BJ (cell line): Measurements from ENCODE around the gene ATP5F1E. TPM values are rescaled to one million over a fixed set of nuclear protein-coding genes. Genes with fewer than 3 reads are reported as not detected.

ENCODE experiments used
- CTCF ChIA-PET: fragments of 350-600 bp; formaldehyde crosslinking; extraction: SDS; loops from one replicate; lab custom pipeline; 2021; ENCODE audit warnings: antibody characterized with exemption, inconsistent platforms; lab: Yijun Ruan, JAX
- POLR2A ChIA-PET: fragments of 300-600 bp; sonication (Branson Sonifier 250); formaldehyde crosslinking; extraction: SDS; loops from one replicate; lab custom pipeline; 2021; ENCODE audit warnings: antibody characterized with exemption; lab: Charles Lee
- DNase-seq: peaks from one replicate; pipeline ENCODE4 v3.0.0-alpha.2; 2011; ENCODE audit warnings: low read depth
- H3K27me3 ChIP-seq: 2 replicates; pipeline ENCODE4 v1.6.0; 2011; ENCODE audit warnings: low read length; ENCODE audit not compliant: control insufficient read depth, insufficient read depth
- H3K36me3 ChIP-seq: 2 replicates; pipeline ENCODE4 v1.5.1; 2011; ENCODE audit warnings: low read length; ENCODE audit not compliant: control insufficient read depth, insufficient read depth
- H3K4me3 ChIP-seq: 2 replicates; pipeline ENCODE4 v1.5.1; 2011; ENCODE audit warnings: low read depth, mild to moderate bottlenecking, control low read depth, low read length
- polyA plus RNA-seq: library from polyadenylated mRNA; depleted of rRNA; stranded (reverse); fragments of >200 nt; gene quantifications from 2 replicates; pipeline ENCODE4 v1.2.3, GENCODE V29; 2011
- TF ChIP-seq, protein P1 (sequence below): IDR thresholded peaks from 2 replicates; pipeline ENCODE4 v1.5.1; 2011; ENCODE audit warnings: low read depth, mild to moderate bottlenecking, control low read depth, inconsistent platforms, low read length, moderate library complexity; ENCODE audit not compliant: insufficient read depth

ATP5F1E gene
- polyA plus RNA-seq, 1 experiment, result 54.5 TPM

DNA sequence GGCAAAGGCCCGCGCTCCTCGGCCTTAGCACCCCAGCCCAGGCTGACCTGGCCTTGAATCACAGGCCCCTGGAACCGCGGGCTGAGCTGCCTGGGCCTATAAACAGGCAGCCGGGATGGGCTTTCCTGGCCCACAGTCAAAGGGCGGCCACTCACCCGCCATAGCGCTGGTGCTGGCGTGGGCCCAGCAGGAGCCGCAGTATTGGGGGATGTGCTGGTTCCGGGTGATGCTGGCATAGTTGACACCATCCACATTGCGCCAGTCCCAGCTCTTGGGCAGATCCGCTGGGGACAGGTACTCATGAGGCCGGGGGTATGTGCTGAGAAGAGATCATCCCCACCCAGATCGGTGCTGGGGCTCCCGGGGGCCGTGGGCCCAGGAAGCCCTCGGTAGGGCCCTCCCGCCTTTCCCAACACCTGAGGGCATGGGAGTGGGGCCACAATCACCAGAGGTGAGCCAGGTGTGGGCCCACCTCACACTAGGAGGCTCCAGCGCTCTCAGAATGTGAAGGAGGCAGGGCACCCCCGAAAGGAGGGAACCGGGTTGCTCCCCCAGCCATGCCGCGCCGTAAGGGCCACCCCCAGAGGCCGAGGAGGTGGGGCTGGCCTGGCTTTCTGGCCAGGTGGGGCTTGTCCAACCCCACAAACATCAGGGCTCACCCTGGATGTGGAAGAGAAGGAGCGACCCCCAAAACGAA is 25.8 kb downstream of the ATP5F1E start:
- Histone ChIP-seq H3K4me3 (peak overlapping the region; percentile 86), H3K27me3 (no peaks in the 10 kb centered on the region), H3K36me3 (peaks cover 16% of the 10 kb centered on the region)
- CTCF ChIA-PET, result no interaction called here
- POLR2A ChIA-PET, result no interaction called here
- TF ChIP-seq, protein P1, sequence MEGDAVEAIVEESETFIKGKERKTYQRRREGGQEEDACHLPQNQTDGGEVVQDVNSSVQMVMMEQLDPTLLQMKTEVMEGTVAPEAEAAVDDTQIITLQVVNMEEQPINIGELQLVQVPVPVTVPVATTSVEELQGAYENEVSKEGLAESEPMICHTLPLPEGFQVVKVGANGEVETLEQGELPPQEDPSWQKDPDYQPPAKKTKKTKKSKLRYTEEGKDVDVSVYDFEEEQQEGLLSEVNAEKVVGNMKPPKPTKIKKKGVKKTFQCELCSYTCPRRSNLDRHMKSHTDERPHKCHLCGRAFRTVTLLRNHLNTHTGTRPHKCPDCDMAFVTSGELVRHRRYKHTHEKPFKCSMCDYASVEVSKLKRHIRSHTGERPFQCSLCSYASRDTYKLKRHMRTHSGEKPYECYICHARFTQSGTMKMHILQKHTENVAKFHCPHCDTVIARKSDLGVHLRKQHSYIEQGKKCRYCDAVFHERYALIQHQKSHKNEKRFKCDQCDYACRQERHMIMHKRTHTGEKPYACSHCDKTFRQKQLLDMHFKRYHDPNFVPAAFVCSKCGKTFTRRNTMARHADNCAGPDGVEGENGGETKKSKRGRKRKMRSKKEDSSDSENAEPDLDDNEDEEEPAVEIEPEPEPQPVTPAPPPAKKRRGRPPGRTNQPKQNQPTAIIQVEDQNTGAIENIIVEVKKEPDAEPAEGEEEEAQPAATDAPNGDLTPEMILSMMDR, result no peak
- DNase-seq, result no peak

DNA sequence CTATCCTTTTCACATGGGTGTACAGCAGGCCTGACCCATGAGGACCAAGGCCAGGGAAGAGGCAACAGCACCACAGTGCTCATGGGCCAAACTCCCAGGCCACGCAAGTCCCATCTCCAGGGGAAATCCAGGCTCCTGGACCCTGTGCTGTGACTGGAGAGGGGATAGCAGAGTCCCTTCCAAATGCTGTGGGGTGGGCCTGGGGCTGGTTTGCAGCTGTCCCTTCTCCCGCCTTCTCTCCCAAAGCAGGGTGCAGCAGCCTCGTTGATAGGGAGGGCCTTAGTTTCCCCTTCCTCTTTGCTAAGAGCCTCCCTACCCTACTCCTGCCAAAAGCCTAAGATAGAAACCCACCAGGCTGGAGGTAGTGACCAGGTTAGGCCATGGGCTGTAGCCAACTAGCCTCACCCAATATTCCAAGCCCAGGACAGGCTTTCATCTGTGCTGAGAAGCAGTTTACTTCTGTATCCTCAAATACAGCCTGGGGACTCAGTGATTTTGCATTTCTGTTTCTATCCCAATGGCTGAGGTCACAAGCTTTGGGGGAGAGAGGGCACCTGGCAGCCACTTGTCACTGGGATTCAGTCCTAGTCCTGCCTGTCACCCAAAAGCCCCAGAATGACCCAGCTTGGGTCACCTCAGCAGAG is 26.5 kb downstream of the ATP5F1E start:
- no peaks in the 10 kb centered on the region for H3K27me3 ChIP-seq
- peak overlapping the region; percentile 86 for H3K4me3 ChIP-seq
- ChIA-PET POLR2A (no interaction called here), CTCF (no interaction called here)
- DNase-seq, result no peak
- TF ChIP-seq, protein P1, result no peak
- H3K36me3 ChIP-seq, result peaks cover 20% of the 10 kb centered on the region

DNA sequence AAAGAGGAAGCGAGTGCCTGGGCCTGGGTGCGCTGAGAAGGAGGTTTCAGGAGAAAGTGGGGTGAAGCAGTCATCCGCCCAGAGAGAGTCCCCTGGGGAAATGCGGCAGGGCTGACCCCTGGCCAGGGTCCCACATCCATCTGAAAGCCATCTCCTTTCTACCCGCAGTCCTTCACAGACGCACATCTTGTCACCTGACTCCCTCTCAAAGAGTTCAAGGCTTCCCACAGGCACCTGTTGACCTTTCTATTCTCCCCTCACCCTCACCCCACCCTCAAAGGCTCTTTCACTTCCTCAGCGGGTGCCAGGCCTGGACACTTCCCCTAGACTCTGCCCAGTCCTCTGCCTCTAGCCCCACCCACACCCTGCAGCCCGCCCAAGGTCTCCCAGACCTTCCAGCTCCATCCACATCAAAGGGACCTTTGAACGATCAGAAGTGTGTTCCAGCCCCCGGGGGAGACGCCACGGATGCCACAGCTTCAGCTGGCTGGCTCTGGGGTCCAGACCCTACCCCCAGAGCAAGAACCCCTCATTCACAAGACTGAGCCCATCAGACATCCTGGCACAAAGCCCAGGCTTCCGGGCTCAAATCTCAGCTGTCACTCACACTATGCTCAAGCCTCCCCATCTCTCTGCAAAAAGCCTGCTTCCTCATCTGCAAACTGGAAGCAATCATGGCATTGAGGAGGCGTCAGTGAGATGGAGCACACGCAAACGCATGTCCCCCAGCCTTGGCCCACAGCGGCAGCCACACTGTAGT is 27.2 kb downstream of the ATP5F1E start:
- TF ChIP-seq, protein P1, result no peak
- DNase-seq, result no peak
- CTCF ChIA-PET, result no interaction called here
- Histone ChIP-seq H3K4me3 (peak overlapping the region; percentile 86; the same call in 1 of the 2 replicates), H3K27me3 (no peaks in the 10 kb centered on the region), H3K36me3 (peaks cover 22% of the 10 kb centered on the region)
- POLR2A ChIA-PET, result no interaction called here

DNA sequence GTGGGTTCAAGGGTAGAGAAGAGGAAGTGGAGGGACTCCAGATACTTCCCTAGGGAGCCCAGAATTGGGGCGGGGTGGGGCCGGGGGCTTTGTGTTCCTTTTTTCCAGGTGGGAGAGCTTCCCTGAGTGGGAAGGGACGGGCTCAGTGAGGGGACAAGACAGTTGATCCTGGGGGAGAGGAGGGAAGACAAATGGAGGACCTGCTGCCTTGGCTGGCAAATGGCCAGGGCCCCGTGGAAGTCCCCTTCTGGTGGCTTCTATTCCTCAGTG is 27.7 kb downstream of the ATP5F1E start:
- ChIA-PET CTCF (no interaction called here), POLR2A (no interaction called here)
- no peak for DNase-seq
- TF ChIP-seq, protein P1, result no peak
- Histone ChIP-seq H3K36me3 (peaks cover 24% of the 10 kb centered on the region), H3K27me3 (no peaks in the 10 kb centered on the region), H3K4me3 (no peak overlapping the region)

DNA sequence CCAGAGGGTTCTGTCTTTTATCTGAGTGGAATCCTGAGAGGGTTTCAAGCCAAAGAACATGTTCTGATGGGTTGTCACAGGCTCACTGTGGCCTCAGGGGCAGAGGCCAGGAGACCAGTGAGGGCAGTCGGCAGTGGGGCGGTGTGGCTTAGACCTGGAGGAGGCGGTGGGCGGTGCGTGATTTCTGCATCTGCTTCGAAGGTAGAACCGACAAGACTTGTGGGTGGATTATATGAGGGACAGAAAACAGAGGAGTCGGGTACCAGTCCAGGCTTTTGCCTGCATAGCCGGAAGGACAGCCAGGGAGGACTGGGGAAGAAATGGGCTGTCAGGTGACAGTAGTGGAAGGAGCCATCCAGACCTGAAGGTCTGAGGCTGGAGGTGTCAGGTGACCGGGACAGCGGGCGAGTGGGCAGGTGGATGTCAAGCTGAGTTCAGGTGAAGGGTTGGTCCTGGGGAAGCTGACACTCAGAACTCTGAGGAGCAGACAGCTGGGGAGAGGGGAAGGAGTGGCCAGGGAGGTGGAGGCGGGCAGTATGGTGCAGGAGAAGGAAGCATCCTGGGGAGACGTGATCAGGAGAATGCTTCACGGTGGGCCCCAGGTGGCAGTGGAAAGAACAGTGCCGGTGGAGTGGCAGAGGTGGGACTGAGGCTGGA is 28.2 kb downstream of the ATP5F1E start:
- ChIA-PET POLR2A (no interaction called here), CTCF (no interaction called here)
- TF ChIP-seq, protein P1, result no peak
- H3K4me3 ChIP-seq, result no peak overlapping the region
- no peak for DNase-seq
- peaks cover 24% of the 10 kb centered on the region for H3K36me3 ChIP-seq
- no peaks in the 10 kb centered on the region for H3K27me3 ChIP-seq
